ENCODE measurements around the gene GRPEL1.

GRCh38 chr4:7031558-7032449, 36.1 kb downstream of the GRPEL1 start:
- TF ChIP-seq SIN3A (IDR thresholded peaks at IDR 0.05; ENCODE audit: borderline replicate concordance, insufficient read depth, low read length) (no peak), POLR2AphosphoS5 (IDR thresholded peaks at IDR 0.05; ENCODE audit: low read depth, low read length) (no peak), TAF1 (IDR thresholded peaks at IDR 0.05; ENCODE audit: borderline replicate concordance, insufficient read depth, low read length) (no peak), REST (IDR thresholded peaks at IDR 0.05; ENCODE audit: insufficient read depth in 1 of 2, low read depth in 2 of 2, low read length in 2 of 2) (no peak), FOXP2 (optimal IDR thresholded peaks at IDR 0.05; ENCODE audit: borderline replicate concordance, extremely low read depth, extremely low read length, insufficient read depth) (no peak)
